GM23248 (cell line): ENCODE measurements around the gene AP3B1.

Experiments used
- EZH2 ChIP-seq: fragments of 200-600 bp; sonication (generic); IDR thresholded peaks from 2 replicates; pipeline ENCODE4 v1.6.1; 2018; ENCODE audit warnings: antibody characterized with exemption, mild to moderate bottlenecking; ENCODE audit not compliant: insufficient read depth, poor library complexity, severe bottlenecking
- EZH2phosphoT487 ChIP-seq: fragments of 200-600 bp; sonication (generic); IDR thresholded peaks from 2 replicates; pipeline ENCODE4 v1.6.1; 2018; ENCODE audit warnings: antibody characterized with exemption, moderate library complexity, mild to moderate bottlenecking, low read depth; ENCODE audit not compliant: insufficient read depth

- TF ChIP-seq EZH2 (no peak), EZH2phosphoT487 (no peak)
Measured at GRCh38 chr5:78078858-78079257, 215.6 kb downstream of the AP3B1 start.
